Astrocyte (in vitro differentiated cells and primary cell): Measurements from ENCODE around the gene BMP7. TPM values are rescaled to one million over a fixed set of nuclear protein-coding genes. Genes with fewer than 3 reads are reported as not detected.
A peak's percentile ranks its signal among the peaks of the same experiment; 100 is the strongest.

Experiments used
- DNase-seq: peaks from one replicate; pipeline ENCODE4 v3.0.0-alpha.2; 2010; ENCODE audit warnings: low read depth
- FAIRE-seq: peaks from 2 replicates; lab custom pipeline; 2011; peaks lifted over from hg19 to GRCh38; lab: Jason Lieb, UNC
- H2AFZ ChIP-seq: 2 replicates; pipeline ENCODE4 v1.6.0; 2012; ENCODE audit warnings: low read depth, low read length, inconsistent platforms
- H3K27ac ChIP-seq: 2 replicates; pipeline ENCODE4 v1.5.1; 2011; ENCODE audit warnings: low read depth, low read length, inconsistent platforms
- H3K27me3 ChIP-seq: 2 replicates; pipeline ENCODE4 v1.6.0; 2011; ENCODE audit warnings: low read length, inconsistent platforms; ENCODE audit not compliant: insufficient read depth
- H3K36me3 ChIP-seq: 2 replicates; pipeline ENCODE4 v1.5.1; 2011; ENCODE audit warnings: low read length, inconsistent platforms; ENCODE audit not compliant: insufficient read depth
- H3K4me1 ChIP-seq: 2 replicates; pipeline ENCODE4 v1.5.1; 2011; ENCODE audit warnings: low read length, inconsistent platforms; ENCODE audit not compliant: insufficient read depth
- H3K4me2 ChIP-seq: 2 replicates; pipeline ENCODE4 v1.6.0; 2012; ENCODE audit warnings: low read length, inconsistent platforms
- H3K4me3 ChIP-seq: 2 replicates; pipeline ENCODE4 v1.5.1; 2011; ENCODE audit warnings: low read depth, mild to moderate bottlenecking, low read length, inconsistent platforms; ENCODE audit not compliant: insufficient read depth
- H3K79me2 ChIP-seq: 2 replicates; pipeline ENCODE4 v1.6.0; 2012; ENCODE audit warnings: mild to moderate bottlenecking, low read length, inconsistent platforms; ENCODE audit not compliant: insufficient read depth
- H3K9ac ChIP-seq: 2 replicates; pipeline ENCODE4 v1.6.0; 2012; ENCODE audit warnings: mild to moderate bottlenecking, low read length, inconsistent platforms
- H3K9me3 ChIP-seq: 2 replicates; pipeline ENCODE4 v1.5.1; 2012; ENCODE audit warnings: low read depth, mild to moderate bottlenecking, low read length, inconsistent platforms; ENCODE audit not compliant: insufficient read depth
- H4K20me1 ChIP-seq: 2 replicates; pipeline ENCODE4 v1.6.0; 2012; ENCODE audit warnings: low read length, inconsistent platforms; ENCODE audit not compliant: insufficient read depth
- H3K27ac Mint-ChIP-seq: one replicate; pipeline ENCODE4 v1.8.0; 2021; ENCODE audit warnings: mild to moderate bottlenecking, mixed read lengths; ENCODE audit not compliant: unreplicated experiment
- H3K27me3 Mint-ChIP-seq: one replicate; pipeline ENCODE4 v1.8.0; 2021; ENCODE audit warnings: low read depth, mixed read lengths; ENCODE audit not compliant: unreplicated experiment
- H3K36me3 Mint-ChIP-seq: one replicate; pipeline ENCODE4 v1.8.0; 2021; ENCODE audit warnings: low read depth, mixed read lengths; ENCODE audit not compliant: unreplicated experiment
- H3K4me1 Mint-ChIP-seq: one replicate; pipeline ENCODE4 v1.8.0; 2021; ENCODE audit warnings: low read depth, mixed read lengths; ENCODE audit not compliant: unreplicated experiment
- H3K4me3 Mint-ChIP-seq: one replicate; pipeline ENCODE4 v1.8.0; 2021; ENCODE audit warnings: mild to moderate bottlenecking, moderate library complexity, mixed read lengths; ENCODE audit not compliant: unreplicated experiment
- H3K9me3 Mint-ChIP-seq: one replicate; pipeline ENCODE4 v1.8.0; 2021; ENCODE audit warnings: mild to moderate bottlenecking, mixed read lengths; ENCODE audit not compliant: unreplicated experiment
- CTCF ChIP-seq: IDR thresholded peaks from 2 replicates; pipeline ENCODE4 v1.5.1; 2011; ENCODE audit warnings: low read depth, mild to moderate bottlenecking, inconsistent platforms, low read length, moderate library complexity; ENCODE audit not compliant: insufficient read depth
- EZH2 ChIP-seq: IDR thresholded peaks from 2 replicates; pipeline ENCODE4 v1.6.1; 2012; ENCODE audit warnings: mild to moderate bottlenecking, low read length, inconsistent platforms; ENCODE audit not compliant: insufficient read depth
- total RNA-seq: library from RNA; stranded (reverse); gene quantifications from 2 replicates; pipeline ENCODE4 v1.2.1, GENCODE V29; 2021

Gene BMP7
- total RNA-seq, 1 donor from 2014 or later, result 15.3 TPM

DNA sequence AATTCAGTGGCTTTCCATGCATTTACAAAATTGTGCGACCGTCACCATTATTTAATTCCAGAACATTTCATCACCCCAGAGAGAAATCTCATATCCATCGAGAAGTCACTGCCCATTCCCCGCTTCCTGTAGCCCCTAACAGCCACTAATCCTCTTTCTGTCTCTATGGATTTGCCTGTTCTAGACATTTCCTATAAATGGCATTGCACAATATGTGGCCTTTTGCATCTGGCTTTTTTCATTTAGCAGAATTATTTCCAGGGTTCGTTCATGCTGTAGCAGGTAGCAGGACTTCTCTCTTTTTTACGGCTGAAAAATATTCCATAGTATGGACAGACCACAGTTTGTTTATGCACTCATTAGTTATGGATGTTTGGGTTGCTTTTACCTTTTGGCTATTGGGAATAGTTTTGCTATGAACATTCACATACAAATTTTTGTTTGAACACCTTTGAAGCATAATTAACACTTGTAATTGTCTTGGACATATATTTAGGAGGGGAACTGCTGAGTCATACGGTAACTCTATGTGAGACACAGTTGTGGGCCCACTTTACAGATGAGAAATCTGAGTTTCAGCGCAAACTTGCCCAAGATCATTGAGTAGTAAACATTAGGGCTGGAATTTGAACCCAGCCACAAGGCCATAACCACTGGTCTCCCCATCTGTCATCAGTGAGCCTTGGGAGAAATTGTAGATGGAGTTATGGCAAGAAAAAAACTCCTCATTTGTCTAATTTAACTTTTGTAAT is 126.9 kb downstream of the BMP7 start:
- no peak for FAIRE-seq

GRCh38 chr20:57138198-57138995 is 128.0 kb downstream of the BMP7 start:
- Mint-ChIP-seq H3K9me3 (peaks cover 6% of the 10 kb centered on the region), H3K36me3 (no peaks in the 10 kb centered on the region), H3K27ac (no peak overlapping the region), H3K27me3 (peaks cover 21% of the 10 kb centered on the region), H3K4me3 (no peak overlapping the region), H3K4me1 (no peaks in the 10 kb centered on the region)
- no peak overlapping the region for H3K4me3 ChIP-seq
- H4K20me1 ChIP-seq, result no peaks in the 10 kb centered on the region
- no peaks in the 10 kb centered on the region for H3K9me3 ChIP-seq
- DNase-seq, result no peak
- H3K27me3 ChIP-seq, result peaks cover 21% of the 10 kb centered on the region
- no peak overlapping the region for H3K27ac ChIP-seq
- no peak overlapping the region for H3K9ac ChIP-seq
- TF ChIP-seq EZH2 (no peak), CTCF (no peak)
- FAIRE-seq, result no peak
- no peaks in the 10 kb centered on the region for H3K36me3 ChIP-seq
- H3K4me2 ChIP-seq, result no peak overlapping the region
- H2AFZ ChIP-seq, result no peak overlapping the region
- no peaks in the 10 kb centered on the region for H3K4me1 ChIP-seq
- no peaks in the 10 kb centered on the region for H3K79me2 ChIP-seq

More for the DNA sequence above, 126.9 kb downstream of the BMP7 start:
- Histone ChIP-seq H3K9me3 (no peaks in the 10 kb centered on the region), H3K4me1 (no peaks in the 10 kb centered on the region), H3K9ac (no peak overlapping the region), H3K79me2 (no peaks in the 10 kb centered on the region), H2AFZ (no peak overlapping the region), H3K4me2 (no peak overlapping the region), H3K36me3 (no peaks in the 10 kb centered on the region), H4K20me1 (no peaks in the 10 kb centered on the region), H3K27ac (no peak overlapping the region), H3K27me3 (peaks cover 20% of the 10 kb centered on the region), H3K4me3 (no peak overlapping the region)
- peaks cover 17% of the 10 kb centered on the region for H3K27me3 Mint-ChIP-seq
- peak overlapping the region; percentile 8 for H3K27ac Mint-ChIP-seq
- H3K4me3 Mint-ChIP-seq, result no peak overlapping the region
- no peaks in the 10 kb centered on the region for H3K36me3 Mint-ChIP-seq
- peaks cover 3% of the 10 kb centered on the region for H3K9me3 Mint-ChIP-seq
- no peak for DNase-seq
- H3K4me1 Mint-ChIP-seq, result no peaks in the 10 kb centered on the region
- TF ChIP-seq CTCF, result no peak
- TF ChIP-seq EZH2, result no peak
